NCI-H2029 treated with DMSO at 0.1 percent for 48 hours (cell line): ENCODE measurements around the gene CEACAM3.
"Not testable (repeated sequence)": the region's sequence is repeated elsewhere in the genome, so short reads cannot be mapped to it uniquely, and the experiment has no call there.

Experiments used
- DNase-seq: peaks from one replicate; lab custom pipeline; 2025; lab: John Stamatoyannopoulos, UW

CEACAM3 gene

DNA sequence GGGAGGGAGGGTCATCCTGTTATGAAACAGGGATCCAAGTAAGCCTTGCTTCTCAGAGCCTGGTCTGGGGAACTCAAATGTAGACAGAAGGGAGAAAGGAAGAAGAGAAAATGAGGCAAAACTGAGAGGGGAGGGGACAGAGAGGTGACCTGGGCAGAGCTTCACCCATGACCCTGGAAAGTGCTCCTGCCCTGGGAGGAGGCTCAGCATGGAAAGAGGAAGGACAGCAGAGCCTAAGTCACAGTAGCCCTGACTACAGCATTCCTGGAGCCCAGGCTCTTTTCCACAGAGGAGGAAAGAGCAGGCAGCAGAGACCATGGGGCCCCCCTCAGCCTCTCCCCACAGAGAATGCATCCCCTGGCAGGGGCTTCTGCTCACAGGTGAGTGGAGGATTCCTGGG, at the start of gene CEACAM3:
TSS of gene CEACAM3 (plus strand) at position 226 of the 400 bp plus-strand sequence. CDS start at position 317, 91 bp downstream.
- no peak for DNase-seq

DNA sequence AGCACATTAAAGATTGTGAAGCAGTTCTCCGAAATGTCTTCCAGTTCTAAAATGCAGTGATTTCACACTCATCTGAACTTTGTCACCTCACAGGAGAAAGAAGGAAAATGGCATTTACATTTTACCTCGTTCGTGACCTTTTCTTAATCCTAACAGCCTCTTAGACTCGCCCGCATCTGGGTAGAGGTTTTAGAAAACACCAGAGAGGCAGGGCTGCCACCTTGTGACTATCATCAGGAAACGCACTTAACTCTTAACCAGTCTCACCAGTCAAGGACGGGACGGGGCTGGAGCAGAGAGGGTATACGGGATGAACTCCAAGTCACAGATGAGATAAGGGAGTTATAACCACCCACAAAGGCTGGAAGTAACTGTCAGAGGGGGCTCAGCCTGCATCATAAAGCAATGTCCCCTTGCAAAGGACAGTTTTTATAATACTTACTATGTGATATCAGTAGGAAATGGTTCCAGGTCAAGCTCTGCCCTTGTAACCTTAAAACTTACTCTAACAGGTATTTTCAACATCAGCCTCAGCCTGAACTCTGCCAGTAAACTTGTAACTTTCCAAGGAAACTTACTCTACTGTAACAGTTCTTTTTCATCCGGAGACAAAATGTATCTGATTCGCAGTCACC, 49.7 kb upstream of the CEACAM3 start:
- DNase-seq, result peak; percentile 88

DNA sequence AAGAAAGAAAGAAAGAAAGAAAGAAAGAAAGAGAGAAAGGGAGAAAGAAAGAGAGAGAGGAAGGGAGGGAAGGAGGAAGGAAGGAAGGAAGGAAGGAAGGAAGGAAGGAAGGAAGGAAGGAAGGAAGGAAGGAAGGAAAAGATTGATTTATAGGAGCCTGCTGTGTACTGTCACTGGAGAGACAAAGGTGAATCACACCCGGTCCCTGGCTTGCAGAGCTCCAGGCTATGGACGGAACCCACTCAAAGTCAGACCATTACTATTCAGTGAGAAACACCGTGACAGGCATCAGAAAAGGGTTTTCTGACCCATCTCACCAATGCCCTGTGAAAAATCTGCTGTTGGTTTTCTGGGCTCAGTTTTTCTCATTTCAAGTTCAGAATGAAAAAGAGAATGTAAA, 48.4 kb upstream of the CEACAM3 start:
- DNase-seq, result no peak

DNA sequence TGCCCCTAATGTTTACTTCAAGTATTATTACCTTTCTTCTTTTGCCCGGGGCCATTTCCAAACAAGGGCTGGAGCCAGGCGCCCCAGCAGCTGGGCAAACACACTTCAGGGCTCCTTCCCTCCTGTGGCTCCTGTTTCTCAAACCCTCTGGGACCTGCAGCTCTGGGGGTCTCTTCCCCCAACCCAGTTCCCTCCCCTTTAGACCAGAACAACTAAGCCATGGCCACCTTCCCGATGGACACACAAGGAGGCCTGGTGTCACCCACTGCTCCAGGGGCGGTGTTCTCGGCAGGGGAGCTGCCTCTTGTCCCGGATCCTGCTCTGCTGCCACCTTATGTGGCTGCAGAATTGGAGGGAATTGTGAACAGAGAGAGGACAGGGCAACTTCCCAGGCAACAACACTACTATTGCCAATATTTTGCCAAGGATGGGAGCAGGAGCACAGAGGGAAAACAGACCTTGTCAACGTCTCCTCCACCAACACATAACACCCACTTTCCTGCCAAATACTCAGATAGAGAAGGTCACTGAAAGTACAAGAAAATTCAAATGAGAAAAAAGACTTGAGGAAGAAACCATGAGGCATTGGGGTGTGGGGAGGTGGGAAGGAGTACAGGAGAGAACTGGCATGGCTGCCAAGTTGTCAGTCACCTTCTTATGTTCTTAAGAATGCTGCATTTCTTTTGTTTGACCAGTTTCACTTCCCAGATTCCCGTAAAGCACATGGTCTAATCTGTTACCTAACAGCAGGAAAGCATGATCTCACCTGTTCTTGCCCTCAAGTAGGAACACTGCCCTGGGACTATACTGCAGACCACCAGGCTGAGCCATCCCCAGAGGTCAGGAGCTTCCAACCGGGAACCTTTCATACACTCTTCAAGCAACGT, 45.9 kb upstream of the CEACAM3 start:
- peak; percentile 93 for DNase-seq

DNA sequence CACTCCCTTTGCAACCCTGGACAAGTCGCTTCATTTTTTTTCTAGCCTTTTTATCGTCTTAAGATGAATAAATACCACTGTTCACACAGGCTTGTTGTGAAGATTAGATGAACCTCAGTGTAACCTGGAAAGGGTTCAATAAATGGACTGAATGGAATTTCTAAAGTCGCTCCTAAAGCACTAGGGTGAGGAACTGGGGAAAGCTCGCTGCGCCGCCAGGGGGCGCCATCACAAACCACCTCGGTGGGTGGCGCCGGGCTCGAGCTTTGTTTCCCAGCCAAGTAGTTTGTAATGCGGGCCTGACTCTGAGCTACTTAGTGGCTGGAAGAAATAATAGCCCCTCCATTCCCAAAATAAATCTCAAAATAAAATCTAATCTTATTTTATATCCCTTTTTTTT, 43.2 kb upstream of the CEACAM3 start:
- no peak for DNase-seq

DNA sequence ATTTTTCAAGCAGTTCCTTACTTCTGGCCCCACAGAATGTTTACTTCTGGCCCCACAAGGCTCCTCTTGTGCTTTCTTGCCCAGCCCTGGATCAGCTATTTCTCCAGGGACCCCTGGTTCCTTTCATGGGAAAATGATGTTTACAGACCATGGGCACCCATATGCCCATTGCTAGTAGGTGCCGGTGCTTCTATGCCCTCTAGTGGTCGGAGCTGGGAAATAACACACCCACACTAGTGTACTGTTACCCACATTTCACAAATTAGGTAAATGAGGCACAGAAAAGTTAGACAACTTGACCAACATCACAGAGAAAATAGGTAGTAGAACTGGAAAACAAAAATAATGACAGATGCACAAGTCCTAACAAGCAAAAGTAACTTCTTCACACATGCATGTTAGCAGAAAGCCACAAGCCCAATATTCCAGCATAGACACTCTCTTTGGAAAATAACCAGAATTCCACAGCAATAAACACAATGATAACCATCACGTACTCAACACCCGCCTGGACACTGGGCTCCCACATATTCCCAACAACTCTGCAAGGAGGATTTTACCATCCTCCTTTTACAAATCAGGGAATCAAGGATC, 42.4 kb upstream of the CEACAM3 start:
- peak; percentile 45 for DNase-seq

DNA sequence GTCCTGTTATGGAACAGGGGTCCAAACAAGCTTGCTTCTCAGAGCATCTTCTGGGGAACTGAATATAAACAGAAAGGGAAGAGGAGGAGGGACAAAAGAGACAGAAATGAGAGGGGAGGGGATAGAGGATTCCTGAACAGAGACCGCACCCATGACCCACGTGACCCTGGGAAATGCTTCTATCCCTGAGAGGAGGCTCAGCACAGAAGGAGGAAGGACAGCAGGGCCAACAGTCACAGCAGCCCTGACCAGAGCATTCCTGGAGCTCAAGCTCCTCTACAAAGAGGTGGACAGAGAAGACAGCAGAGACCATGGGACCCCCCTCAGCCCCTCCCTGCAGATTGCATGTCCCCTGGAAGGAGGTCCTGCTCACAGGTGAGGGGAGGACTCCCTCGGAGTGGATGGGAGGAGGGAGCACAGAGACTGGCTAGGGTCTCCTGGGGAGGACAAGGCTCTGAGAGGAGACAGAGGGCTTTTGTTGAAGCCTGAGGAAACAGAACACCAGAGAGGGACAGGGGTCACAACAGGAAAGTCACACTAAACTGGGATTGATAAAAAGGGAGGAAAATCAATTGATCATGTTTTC, 41.0 kb upstream of the CEACAM3 start, which contains the start of gene CEACAM6:
TSS of gene CEACAM6 (plus strand) at position 203 of the 586 bp plus-strand sequence. CDS start at position 312, 109 bp downstream.
- DNase-seq, result no peak

DNA sequence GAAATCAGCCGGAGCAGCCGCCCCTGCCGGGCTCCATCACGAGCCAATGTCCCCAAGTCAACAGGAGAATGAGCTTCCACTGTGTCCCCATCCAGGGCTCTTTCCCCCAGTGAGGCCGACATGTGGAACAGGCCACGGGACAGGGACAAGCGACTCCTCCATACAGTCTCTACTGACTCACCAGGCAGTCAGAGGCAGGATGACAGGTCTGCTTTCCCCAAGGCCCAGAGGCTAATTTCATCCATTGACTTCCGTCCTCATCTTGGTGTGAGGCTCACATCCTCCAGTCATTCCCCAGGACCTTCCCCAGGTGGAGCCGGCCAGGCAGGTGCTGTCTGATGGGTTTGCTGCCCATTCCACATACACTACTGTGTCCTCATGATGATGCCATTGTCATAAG, 37.5 kb upstream of the CEACAM3 start:
- DNase-seq, result no peak

DNA sequence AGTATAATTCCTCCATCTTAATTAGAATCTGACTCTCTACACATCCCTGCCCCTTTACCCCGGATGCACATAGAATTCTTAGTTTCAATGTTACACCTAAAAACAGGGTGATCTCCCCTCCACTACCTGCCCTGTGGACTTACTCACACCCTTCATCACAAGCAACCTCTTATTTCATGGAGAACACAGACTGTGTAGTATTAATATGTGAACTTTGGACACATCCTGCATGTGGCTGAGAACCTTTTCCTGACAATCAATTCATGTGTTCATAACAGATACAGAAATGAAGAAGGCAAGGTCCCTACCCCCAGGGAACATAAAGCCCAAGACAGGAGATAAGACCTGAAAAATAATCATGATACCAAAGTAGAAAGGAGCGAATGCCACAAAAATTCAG, 29.3 kb upstream of the CEACAM3 start:
- DNase-seq, result no peak

DNA sequence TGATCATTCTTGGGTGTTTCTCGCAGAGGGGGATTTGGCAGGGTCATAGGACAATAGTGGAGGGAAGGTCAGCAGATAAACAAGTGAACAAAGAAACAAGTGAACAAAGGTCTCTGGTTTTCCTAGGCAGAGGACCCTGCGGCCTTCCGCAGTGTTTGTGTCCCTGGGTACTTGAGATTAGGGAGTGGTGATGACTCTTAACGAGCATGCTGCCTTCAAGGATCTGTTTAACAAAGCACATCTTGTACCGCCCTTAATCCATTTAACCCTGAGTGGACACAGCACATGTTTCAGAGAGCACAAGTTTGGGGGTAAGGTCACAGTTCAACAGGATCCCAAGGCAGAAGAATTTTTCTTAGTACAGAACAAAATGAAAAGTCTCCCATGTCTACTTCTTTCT, 28.3 kb upstream of the CEACAM3 start:
- DNase-seq, result not testable (repeated sequence)

DNA sequence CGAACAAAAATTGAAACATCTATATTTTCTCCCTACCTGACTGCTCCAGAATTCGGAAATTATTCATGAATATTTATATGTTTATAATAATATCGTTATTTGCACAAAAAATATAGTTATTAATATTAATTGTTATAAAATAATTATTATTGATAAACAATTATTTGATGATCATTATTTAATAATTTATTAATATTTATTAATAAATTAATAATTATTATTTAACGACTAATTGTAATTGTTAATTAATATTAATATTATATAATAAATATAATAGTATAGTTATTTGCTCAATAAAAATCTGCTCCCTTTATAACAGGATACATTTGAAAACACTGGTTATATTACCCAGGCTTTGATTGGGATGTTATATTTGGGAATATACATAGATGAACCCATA, 26.8 kb upstream of the CEACAM3 start:
- DNase-seq, result no peak

DNA sequence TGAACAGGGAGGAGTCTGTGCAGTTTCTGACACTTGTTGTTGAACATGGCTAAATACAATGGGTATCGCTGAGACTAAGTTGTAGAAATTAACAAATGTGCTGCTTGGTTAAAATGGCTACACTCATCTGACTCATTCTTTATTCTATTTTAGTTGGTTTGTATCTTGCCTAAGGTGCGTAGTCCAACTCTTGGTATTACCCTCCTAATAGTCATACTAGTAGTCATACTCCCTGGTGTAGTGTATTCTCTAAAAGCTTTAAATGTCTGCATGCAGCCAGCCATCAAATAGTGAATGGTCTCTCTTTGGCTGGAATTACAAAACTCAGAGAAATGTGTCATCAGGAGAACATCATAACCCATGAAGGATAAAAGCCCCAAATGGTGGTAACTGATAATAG, 25.0 kb upstream of the CEACAM3 start:
- no peak for DNase-seq

DNA sequence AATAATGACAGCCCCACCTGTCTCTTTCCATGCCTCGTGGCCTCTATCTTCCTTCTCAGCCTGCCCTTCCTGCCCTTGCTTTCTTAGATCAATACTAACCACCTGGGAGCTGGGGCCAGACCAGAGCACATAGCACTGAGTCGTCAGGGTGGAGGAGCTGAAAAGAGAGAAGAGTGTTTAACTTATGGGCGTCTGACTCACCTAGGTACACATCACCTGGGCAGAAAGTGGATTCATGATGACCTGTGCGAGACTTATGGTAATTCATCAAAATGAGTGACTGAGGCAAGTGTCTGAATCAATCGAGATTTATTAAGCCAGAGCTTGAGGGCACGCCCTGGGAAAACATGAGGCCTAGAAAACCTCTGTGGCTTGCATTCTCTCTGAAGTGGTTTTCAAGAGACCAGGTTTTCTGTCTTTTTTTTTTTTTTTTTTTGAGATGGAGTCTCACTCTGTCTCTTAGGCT, 21.8 kb upstream of the CEACAM3 start:
- peak; percentile 97 for DNase-seq

DNA sequence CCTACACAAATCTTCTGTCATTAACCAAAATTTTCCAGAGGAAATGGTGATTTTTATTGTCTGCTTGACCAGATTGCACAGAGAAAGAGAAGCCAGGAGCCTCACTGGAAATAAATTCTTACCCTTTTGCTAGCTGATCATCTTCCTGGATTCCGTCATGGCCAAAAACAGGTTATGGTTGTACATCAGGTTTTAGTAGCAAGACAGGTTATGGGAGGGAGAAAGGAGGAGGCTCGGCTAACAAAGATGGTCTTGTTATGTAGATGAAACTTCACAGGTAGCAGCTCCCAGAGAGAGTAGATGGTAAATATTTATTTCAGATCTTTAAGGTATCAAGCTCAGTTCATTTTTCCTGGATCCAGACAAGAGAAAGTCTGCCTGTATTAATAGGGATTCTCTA, 19.7 kb upstream of the CEACAM3 start:
- DNase-seq, result no peak

DNA sequence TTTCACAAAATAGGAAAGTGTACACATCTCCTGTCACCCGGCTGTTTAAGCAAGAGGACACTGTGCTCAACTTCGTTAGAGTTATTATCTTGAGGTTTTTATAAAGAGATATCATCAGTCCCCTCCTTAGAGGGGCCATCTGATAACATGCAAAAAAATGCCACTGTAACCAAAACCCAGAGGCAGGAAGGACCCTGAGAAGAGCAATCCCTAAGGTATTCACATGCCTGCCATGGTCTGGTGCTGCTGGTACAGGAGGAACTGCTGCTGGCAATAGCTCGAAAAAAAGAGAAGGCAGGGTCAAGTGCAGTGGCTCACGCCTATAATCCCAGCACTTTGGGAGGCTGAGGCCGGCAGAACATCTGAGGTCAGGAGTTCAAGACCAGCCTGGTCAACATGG, 12.8 kb upstream of the CEACAM3 start:
- no peak for DNase-seq

DNA sequence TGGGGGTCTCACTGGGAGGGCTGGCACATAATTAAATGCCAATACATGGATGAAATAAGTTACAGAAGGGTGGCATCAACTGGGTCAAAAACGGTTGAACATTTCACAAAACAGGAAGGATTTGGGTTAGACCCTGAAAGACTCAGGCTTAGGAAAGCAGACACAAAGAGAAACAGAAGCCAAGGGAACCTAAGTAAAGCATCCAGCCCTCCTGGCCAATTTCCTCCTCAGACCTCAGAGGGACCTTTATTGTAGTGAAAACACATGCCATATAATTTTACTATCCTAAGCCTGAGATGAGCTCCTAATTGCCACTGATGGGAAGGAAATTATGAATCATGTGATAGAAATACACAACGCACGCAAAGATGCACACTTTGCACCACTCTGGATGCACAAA, 12.1 kb upstream of the CEACAM3 start:
- no peak for DNase-seq

DNA sequence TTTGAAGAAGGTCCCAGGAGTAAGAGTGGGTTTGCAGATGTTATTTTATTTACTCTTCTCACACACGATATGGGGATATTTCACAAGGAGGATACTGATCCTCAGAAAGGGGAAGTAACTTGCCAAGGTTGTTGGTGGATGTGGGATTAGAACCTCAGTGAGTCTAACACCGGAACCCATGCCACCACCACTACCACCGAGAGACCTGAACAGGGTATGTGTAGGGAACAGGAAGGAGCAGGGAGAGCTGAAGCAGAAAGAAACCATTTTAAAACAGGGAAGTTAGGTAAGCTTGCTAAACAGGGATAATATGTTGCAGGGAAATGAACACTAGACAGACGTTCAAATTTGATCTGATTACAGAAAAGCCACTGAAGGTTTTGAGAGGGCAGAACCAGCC, 11.6 kb upstream of the CEACAM3 start:
- peak; percentile 81 for DNase-seq

DNA sequence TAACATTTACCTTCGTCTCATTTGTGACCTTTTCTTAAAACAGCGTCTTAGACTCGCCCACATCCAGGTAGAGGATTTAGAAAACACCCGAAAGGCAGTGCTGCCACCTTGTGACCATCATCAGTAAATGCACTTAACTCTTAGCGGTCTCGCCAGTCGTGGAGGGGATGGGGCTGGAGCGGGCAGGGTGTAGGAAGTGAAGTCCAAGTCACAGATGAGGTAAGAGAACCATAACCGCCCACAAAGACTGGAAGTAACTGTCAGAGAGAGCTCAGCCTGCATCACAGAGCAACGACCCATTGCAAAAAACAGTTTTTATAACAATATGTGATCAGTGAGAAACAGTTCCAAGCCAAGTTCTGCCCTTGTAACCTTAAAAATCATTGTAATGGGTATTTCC, 10.7 kb upstream of the CEACAM3 start:
- DNase-seq, result peak; percentile 90

DNA sequence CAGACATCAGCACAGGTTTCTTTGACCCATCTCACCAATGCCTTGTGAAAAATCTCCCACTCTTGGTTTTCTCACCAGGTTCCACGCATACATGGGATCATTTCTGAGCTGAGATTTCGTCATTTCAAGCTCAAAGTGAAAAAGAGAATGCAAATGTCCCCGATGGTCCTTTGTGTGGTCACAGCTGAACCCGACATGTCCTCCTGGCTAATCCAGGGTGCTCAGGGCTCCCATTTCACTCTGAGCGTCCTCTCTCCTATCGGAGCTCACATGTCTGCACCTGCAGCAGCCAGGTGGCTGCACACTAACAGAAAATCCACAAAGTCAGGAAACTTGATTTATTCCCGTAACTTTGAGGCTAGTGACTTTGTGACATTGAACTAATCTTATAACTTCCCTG, 9.3 kb upstream of the CEACAM3 start:
- DNase-seq, result no peak

DNA sequence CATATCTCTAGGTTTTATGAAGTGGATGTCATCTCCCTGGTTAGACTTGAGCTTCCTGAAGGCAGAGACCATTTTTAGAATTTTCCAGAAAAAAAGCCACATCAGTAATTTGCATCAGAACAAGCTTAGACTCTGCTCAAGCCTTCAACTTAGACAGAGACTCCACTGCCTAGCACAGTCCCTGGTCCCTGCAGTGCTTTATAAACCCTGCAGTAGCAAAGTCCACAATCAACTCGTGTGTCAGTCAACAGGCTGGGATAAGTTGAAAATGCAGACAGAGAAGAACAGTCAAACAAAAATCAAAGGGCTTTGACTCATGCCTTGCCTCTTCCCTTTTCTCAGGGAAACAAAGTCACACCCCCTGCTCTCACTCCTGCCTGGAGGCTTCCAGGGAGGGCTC, 7.9 kb upstream of the CEACAM3 start:
- DNase-seq, result not testable (repeated sequence)

DNA sequence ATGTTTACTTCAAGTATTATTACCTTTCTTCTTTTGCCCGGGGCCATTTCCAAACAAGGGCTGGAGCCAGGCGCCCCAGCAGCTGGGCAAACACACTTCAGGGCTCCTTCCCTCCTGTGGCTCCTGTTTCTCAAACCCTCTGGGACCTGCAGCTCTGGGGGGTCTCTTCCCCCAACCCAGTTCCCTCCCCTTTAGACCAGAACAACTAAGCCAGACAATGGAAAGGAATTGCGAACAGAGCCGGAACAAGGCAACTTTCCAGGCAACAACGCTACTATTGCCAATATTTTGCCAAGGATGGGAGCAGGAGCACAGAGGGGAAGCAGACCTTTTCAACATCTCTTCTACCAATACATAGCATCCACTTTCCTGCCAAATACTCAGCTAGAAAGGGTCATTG, 7.3 kb upstream of the CEACAM3 start:
- peak; percentile 90 for DNase-seq
